ENCODE results near the gene NPFFR1.
"Not testable (repeated sequence)": the region's sequence is repeated elsewhere in the genome, so short reads cannot be mapped to it uniquely, and the experiment has no call there.

NPFFR1 gene

DNA sequence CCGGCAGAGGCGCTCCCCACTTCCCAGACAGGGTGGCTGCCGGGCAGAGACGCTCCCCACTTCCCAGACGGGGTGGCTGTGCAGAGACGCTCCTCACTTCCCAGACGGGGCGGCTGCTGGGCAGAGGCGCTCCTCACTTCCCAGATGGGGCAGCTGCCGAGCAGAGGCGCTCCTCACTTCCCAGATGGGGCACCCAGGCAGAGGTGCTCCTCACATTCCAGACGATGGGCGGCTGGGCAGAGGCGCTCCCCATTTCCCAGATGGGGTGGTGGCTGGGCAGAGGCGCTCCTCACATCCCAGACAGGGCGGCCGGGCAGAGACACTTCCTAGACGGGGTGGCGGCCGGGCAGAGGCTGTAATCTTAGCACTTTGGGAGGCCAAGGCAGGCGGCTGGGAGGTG, 43.8 kb downstream of the NPFFR1 start:
- H3K27me3 Mint-ChIP-seq (ENCODE audit: low read depth); H3K27ac Mint-ChIP-seq; H3K36me3 Mint-ChIP-seq (ENCODE audit: low read depth); H3K9me3 Mint-ChIP-seq; H3K4me1 Mint-ChIP-seq (ENCODE audit: low read depth); H3K4me3 Mint-ChIP-seq: not testable (repeated sequence)

DNA sequence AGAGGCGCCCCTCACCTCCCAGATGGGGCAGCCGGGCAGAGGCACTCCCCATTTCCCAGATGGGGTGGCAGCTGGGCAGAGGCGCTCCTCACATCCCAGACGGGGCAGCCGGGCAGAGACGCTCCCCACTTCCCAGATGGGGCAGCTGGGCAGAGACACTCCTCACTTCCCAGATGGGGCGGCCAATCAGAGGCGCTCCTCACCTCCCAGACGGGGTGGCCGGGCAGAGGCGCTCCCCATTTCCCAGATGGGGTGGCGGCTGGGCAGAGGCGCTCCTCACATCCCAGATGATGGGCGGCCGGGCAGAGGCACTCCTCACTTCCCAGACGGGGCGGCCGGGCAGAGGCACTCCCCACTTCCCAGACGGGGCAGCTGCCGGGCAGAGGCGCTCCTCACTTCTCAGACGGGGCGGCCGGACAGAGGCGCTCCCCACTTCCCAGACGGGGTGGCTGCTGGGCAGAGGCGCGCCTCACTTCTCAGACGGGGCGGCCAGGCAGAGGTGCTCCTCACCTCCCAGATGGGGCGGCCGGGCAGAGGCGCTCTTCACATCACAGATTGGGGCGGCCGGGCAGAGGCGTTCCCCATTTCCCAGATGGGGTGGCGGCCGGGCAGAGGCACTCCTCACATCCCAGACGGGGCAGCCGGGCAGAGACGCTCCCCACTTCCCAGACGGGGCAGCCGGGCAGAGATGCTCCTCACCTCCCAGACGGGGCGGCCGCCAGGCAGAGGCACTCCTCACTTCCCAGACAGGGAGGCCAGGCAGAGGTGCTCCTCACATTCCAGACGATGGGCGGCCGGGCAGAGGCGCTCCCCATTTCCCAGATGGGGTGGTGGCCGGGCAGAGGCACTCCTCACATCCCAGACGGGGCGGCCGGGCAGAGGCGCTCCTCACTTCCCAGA, 44.5 kb downstream of the NPFFR1 start:
- H3K36me3 Mint-ChIP-seq (ENCODE audit: low read depth); H3K27ac Mint-ChIP-seq; H3K4me3 Mint-ChIP-seq; H3K9me3 Mint-ChIP-seq; H3K4me1 Mint-ChIP-seq (ENCODE audit: low read depth); H3K27me3 Mint-ChIP-seq (ENCODE audit: low read depth): not testable (repeated sequence)

DNA sequence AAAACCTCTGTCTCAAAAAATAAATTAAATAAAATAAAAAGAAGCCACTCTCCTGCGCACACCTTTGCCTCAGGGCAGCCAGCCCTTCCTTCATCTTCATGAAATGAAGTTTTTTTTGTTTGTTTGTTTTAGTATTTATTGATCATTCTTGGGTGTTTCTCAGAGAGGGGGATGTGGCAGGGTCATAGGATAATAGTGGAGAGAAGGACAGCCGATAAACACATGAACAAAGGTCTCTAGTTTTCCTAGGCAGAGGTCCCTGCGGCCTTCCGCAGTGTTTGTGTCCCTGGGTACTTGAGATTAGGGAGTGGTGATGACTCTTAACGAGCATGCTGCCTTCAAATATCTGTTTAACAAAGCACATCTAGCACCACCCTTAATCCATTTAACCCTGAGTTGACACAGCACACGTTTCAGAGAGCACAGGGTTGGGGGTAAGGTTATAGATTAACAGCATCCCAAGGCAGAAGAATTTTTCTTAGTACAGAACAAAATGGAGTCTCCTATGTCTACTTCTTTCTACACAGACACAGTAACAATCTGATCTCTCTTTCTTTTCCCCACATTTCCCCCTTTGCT, 45.8 kb downstream of the NPFFR1 start:
- H3K4me1 Mint-ChIP-seq (ENCODE audit: low read depth); H3K36me3 Mint-ChIP-seq (ENCODE audit: low read depth); H3K9me3 Mint-ChIP-seq; H3K27ac Mint-ChIP-seq; H3K4me3 Mint-ChIP-seq; H3K27me3 Mint-ChIP-seq (ENCODE audit: low read depth): not testable (repeated sequence)

DNA sequence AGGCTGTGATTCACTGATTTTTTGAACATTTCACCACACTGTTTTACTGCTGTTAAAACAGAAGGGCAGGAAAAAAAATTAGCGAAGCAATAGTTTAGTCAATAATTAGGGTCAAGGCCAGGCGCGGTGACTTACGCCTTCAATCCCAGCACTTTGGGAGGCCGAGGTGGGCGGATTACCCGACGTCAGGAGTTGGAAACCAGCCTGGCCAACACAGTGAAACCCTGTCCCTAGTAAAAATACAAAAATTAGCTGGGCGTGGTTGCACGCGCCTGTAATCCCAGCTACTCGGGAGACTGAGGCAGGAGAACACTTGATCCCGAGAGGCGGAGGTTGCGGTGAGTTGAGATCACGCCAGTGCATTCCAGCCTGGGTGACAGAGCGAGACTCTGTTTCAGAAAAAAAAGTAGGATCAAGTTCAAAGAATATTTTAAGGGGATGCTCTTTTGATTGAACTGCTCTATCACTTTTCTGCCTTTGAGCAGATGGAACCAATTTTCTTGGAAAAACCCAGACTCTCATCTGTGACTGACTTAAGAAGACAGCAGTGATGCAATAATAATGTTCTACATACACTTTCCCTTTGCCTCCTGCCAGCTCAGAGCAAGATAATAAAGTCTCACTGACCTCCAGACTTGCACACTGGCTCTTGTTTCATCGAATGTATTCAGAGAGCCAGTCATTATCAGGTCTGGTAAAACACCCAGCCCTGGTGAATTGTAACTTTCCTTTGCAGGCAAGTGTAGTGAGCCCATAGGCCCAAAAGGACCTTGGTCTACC, 48.9 kb downstream of the NPFFR1 start:
- Mint-ChIP-seq H3K4me1 (ENCODE audit: low read depth) (peaks cover 20% of the 10 kb centered on the region), H3K9me3 (peaks cover 3% of the 10 kb centered on the region), H3K27me3 (ENCODE audit: low read depth) (no peaks in the 10 kb centered on the region), H3K36me3 (ENCODE audit: low read depth) (peaks cover 4% of the 10 kb centered on the region), H3K27ac (peak overlapping the region; percentile 52), H3K4me3 (peak overlapping the region; percentile 17)

DNA sequence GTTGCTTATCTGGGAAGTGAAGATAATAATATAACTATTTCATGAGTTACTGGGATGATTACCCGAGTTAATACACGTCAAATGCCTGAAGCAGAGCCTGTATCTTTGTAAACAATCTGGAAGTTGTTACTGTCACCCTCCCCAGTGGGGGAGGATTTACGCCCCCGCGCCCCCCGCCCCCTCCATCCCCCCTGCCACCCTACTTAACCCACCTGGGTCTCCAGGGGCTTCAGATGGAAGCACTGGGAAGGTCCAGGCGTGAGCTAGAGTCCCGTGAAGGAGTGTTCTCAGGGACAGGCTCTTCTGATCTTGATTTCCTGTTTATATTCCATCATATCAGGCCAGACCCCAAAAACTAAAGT, 49.9 kb downstream of the NPFFR1 start:
- Mint-ChIP-seq H3K9me3 (peaks cover 3% of the 10 kb centered on the region), H3K27ac (peak overlapping the region; percentile 89), H3K4me1 (ENCODE audit: low read depth) (peaks cover 28% of the 10 kb centered on the region), H3K36me3 (ENCODE audit: low read depth) (peaks cover 7% of the 10 kb centered on the region), H3K4me3 (peak overlapping the region; percentile 91), H3K27me3 (ENCODE audit: low read depth) (no peaks in the 10 kb centered on the region)

DNA sequence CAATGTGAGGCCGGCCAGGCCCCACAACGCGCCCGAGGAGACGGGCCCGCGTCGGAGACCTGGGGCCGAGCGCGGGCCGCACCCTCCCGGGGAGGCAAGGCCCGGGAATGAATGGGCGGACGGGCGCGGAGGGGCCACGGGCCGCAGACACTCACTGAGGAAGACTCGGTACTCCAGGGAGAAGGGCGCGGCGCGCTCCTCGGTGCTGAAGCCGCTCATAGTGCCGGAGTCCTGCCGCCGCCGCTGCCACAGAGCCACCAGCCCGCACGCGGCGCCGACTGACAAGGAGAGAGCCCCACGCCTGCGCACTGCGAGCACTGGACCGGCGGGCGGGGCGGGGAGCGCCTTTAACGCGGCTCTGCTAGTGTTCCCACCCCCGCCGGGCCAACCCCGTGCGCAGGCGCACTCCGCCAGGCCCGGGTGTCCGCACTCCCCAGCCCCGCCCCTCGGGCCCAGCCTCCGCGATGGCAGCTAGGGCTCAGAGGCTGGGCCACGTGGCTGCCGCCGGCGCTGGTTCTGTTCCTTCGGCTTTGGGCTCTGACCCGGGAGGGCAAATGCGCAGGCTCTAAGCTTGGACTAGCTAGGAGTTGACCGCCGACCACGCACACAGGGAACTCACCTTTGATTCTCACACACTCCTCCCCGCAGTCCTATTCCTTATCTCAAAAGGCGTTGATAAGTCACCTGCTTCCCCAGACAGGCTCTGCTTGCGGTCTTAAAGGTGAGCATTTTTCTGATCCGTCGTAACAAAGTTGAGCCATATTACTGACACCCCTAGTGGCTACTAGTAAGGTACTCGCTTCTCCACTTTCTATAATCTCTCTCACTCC, 50.5 kb downstream of the NPFFR1 start, which contains the start of gene PPA1:
Gene PPA1, minus strand, starts transcription at position 321 of the 830 bp plus-strand sequence. Its CDS starts 102 bp downstream, at position 219.
- Mint-ChIP-seq H3K27ac (peak within 1 kb of the TSS; percentile 89), H3K4me1 (ENCODE audit: low read depth) (peaks cover 32% of the 10 kb centered on the region), H3K4me3 (peak within 1 kb of the TSS; percentile 91), H3K9me3 (peaks cover 3% of the 10 kb centered on the region), H3K36me3 (ENCODE audit: low read depth) (peaks cover 7% of the 10 kb centered on the region), H3K27me3 (ENCODE audit: low read depth) (no peaks in the 10 kb centered on the region)

DNA sequence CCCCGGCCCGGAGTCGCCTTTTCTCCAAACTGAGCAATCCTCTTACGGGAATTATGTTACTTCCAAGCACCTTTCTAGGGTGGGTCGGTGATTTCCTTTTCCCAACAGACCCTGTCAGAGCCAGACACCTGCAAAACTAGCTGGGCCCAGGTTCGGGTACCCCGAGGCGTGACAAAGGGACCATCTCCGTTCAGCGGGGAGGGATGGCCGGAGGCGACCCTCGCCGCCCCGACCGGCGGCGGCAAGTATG, 51.0 kb downstream of the NPFFR1 start:
- peak overlapping the region; percentile 91 for H3K4me3 Mint-ChIP-seq
- H3K36me3 Mint-ChIP-seq (ENCODE audit: low read depth), result peaks cover 7% of the 10 kb centered on the region
- no peaks in the 10 kb centered on the region for H3K27me3 Mint-ChIP-seq (ENCODE audit: low read depth)
- peak overlapping the region; percentile 82 for H3K27ac Mint-ChIP-seq
- H3K9me3 Mint-ChIP-seq, result peaks cover 3% of the 10 kb centered on the region
- peaks cover 36% of the 10 kb centered on the region for H3K4me1 Mint-ChIP-seq (ENCODE audit: low read depth)

DNA sequence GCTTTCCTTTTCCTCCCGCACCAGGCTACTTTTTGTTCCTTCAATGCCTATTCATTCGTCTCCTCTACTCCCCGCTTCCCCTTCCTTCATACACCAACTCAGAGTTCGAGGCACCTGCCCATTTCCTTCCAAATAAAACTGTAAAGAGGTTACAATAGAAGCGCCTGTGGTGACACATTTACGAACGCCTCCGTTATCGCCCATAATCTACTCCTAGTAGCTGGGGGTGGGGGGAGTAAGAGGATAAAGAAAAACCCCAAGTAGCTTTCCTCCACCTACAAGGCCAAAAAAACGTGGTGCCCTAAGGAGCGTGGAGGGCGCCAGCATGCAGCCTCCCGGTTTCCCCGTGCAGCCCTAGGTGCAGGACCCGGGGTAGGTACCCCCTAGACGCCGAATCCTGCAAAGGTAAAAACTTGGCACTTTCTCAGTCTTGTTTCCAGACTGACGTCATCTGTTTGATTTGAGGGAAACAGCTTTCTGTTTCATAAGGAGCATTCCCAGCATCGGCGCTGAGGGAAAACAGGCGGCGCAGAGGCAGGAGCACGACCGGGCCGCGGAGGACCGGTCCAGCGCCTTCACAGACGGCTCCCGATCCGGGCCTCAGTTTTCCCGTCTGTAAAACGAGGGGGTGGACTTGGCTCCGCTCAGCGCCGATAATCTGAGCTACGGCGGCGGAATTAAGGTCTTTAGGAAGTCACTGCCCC, 51.5 kb downstream of the NPFFR1 start:
- peak overlapping the region; percentile 82 for H3K27ac Mint-ChIP-seq
- no peaks in the 10 kb centered on the region for H3K27me3 Mint-ChIP-seq (ENCODE audit: low read depth)
- H3K36me3 Mint-ChIP-seq (ENCODE audit: low read depth), result peaks cover 7% of the 10 kb centered on the region
- peaks cover 2% of the 10 kb centered on the region for H3K9me3 Mint-ChIP-seq
- H3K4me3 Mint-ChIP-seq, result peak overlapping the region; percentile 91
- H3K4me1 Mint-ChIP-seq (ENCODE audit: low read depth), result peaks cover 36% of the 10 kb centered on the region

DNA sequence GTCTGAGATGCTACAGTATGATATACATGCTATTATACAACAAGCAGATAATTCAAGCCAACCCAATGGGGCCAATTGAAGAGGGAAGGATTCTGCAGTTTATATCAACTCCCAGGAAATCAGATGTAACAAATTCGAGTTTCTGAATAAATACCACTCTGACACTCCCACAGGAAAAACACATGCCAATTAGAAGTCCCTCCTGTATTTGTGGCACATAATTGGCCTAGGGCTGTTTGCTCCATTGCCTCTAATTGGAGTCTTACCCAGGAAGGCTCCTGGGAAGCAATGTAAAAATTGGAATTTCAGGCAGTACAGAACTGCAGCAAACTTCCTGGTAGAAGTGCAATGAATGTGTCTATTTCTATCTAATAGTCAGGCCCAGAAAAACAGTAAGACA, 55.3 kb downstream of the NPFFR1 start:
- Mint-ChIP-seq H3K4me1 (ENCODE audit: low read depth) (peaks cover 39% of the 10 kb centered on the region), H3K27ac (no peak overlapping the region), H3K9me3 (no peaks in the 10 kb centered on the region), H3K4me3 (no peak overlapping the region), H3K36me3 (ENCODE audit: low read depth) (peaks cover 13% of the 10 kb centered on the region), H3K27me3 (ENCODE audit: low read depth) (no peaks in the 10 kb centered on the region)

DNA sequence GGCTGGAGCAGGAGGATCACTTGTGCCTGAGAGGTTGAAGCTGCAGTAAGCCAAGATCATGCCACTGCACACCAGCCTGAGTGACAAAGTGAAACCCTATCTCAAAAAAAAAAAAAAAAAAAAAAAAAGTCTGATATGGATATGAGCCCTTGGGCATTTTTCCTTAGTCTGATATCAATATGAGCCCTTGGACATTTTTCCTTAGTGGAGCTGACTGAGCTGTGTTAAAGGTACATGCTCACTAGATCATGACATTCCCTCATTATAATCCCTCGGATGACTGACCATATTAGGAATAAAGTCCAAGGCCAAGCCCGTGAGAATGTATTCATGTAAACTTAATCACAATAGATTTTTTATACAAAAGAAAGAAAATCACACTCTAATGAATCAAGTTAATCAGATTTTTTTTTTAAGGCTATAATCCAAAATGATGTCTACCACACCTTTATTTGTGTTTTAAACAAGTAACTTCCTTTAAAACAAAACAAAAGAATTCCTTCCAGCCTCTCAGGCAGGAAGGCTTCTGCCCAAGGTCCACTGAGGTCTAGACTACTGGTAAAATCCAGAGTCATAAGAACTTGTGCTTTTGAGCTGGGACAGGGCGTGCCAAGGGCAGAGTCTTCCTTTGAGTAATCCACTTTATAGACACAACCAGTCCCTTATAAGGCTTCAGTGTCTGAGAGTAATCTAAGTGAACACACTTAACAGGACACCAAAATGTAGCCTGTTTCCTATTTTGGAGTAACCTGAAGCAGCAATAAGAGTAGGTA, 56.1 kb downstream of the NPFFR1 start:
- H3K27ac Mint-ChIP-seq, result no peak overlapping the region
- no peak overlapping the region for H3K4me3 Mint-ChIP-seq
- no peaks in the 10 kb centered on the region for H3K27me3 Mint-ChIP-seq (ENCODE audit: low read depth)
- no peaks in the 10 kb centered on the region for H3K9me3 Mint-ChIP-seq
- H3K4me1 Mint-ChIP-seq (ENCODE audit: low read depth), result peaks cover 39% of the 10 kb centered on the region
- peaks cover 16% of the 10 kb centered on the region for H3K36me3 Mint-ChIP-seq (ENCODE audit: low read depth)

DNA sequence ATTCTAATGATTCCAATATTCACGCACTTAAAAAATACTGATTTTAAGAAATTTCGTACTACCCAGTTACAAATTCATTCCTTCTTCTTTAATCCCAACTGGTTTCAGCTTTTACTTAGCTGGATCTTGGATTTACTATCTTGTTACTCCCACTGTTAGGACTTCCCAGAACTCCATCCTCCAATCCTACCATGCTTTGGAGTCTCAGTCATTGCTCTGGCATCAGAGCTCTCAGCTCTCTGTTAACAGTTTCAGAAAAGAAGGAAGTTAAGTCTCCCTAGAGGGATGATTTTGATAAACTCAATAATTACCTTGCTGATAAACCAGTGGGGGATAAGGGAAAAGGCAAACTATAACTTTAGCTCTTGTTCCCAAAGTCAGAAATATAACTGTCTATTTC, 60.1 kb downstream of the NPFFR1 start:
- H3K4me1 Mint-ChIP-seq (ENCODE audit: low read depth), result peaks cover 27% of the 10 kb centered on the region
- H3K27ac Mint-ChIP-seq, result no peak overlapping the region
- no peaks in the 10 kb centered on the region for H3K9me3 Mint-ChIP-seq
- no peak overlapping the region for H3K4me3 Mint-ChIP-seq
- H3K27me3 Mint-ChIP-seq (ENCODE audit: low read depth), result no peaks in the 10 kb centered on the region
- H3K36me3 Mint-ChIP-seq (ENCODE audit: low read depth), result peaks cover 16% of the 10 kb centered on the region

DNA sequence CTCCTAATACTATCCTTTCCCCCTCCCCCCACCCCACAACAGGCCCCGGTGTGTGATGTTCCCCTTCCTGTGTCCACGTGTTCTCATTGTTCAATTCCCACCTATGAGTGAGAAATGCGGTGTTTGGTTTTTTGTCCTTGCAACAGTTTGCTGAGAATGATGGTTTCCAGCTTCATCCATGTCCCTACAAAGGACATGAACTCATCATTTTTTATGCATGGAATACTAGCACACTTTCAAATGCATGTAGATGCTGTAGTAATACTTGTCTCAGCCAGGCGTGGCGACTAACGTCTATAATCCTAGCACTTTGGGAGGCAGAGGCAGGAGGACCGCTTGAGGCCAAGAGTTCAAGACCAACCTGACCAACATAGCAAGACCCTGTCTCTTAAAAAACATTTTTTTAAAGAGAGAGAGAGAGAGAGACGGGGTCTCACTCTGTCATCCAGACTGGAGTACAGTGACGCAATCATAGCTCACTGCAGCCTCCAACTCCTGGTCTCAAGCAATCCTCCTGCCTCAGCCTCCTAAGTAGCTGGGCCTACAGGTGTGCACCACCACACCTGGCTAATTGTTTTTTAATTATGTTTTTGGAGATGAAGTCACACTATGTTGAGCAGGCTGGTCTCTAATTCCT, 60.9 kb downstream of the NPFFR1 start:
- H3K27me3 Mint-ChIP-seq (ENCODE audit: low read depth); H3K9me3 Mint-ChIP-seq; H3K4me3 Mint-ChIP-seq: not testable (repeated sequence)
- peak overlapping the region; percentile 31 for H3K27ac Mint-ChIP-seq
- H3K4me1 Mint-ChIP-seq (ENCODE audit: low read depth), result peaks cover 25% of the 10 kb centered on the region
- peaks cover 20% of the 10 kb centered on the region for H3K36me3 Mint-ChIP-seq (ENCODE audit: low read depth)

DNA sequence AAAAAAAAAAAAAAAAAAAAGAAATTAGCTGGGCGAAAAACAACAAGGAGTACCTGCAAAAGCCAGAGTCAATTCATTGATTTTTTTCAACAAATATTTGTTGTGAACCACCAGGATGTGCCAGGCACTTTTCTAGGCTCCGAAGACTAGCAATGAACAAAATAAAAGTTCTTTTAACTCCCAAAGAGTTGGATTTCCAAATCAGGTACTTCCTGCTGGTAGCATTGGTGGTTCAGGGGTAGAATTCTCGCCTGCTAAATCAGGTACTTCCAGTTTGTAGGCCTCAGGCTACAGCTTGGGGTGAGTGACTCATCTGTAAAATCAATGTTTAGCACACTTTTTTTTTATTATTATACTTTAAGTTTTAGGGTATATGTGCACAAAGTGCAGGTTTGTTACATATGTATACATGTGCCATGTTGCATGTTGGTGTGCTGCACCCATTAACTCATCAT, 61.4 kb downstream of the NPFFR1 start:
- H3K27ac Mint-ChIP-seq, result no peak overlapping the region
- H3K27me3 Mint-ChIP-seq (ENCODE audit: low read depth), result no peaks in the 10 kb centered on the region
- no peak overlapping the region for H3K4me3 Mint-ChIP-seq
- no peaks in the 10 kb centered on the region for H3K9me3 Mint-ChIP-seq
- peaks cover 20% of the 10 kb centered on the region for H3K36me3 Mint-ChIP-seq (ENCODE audit: low read depth)
- peaks cover 24% of the 10 kb centered on the region for H3K4me1 Mint-ChIP-seq (ENCODE audit: low read depth)
